Right ventricle myocardium superior (tissue), 1 donor: ENCODE measurements around the gene COA8. TPM values are rescaled to one million over a fixed set of nuclear protein-coding genes. Genes with fewer than 3 reads are reported as not detected.

Source experiments
- ATAC-seq: fragments of 200-7000 bp; cut with Tn5 transposase; one replicate; pipeline ENCODE4 v1.9.1; 2020; ENCODE audit warnings: mild to moderate bottlenecking; ENCODE audit not compliant: poor library complexity
- DNase-seq: peaks from one replicate; pipeline ENCODE4 v3.0.0-alpha.2; 2020
- intact Hi-C: fragments of 100-400 bp; cut with DNase I; formaldehyde crosslinking; loops from one replicate; pipeline ENCODE4 v1.11.2; 2022
- long read RNA-seq: library from polyadenylated mRNA; unstranded; transcript quantifications from one replicate; pipeline ENCODE4 v2.0.0, GENCODE V29; 2021
- total RNA-seq: library from RNA; stranded (reverse); fragmentation: NEBNext Ultra II Directional; extraction: Animal tissue kit (Norgen Biotek cat#: 25700); gene quantifications from one replicate; pipeline ENCODE4 v1.2.1, GENCODE V29; 2021
- donor health status: DM: no; HTN: yes; CAD: no; lungs with severe emphysema.

Gene COA8
- 60.6 TPM for total RNA-seq
- long read RNA-seq, transcript APOPT1-201 (5 exons, 2,523 nt): major isoform, 69 of 94 reads
- long read RNA-seq, transcript APOPT1-202 (3 exons, 575 nt): minor isoform, 8 of 94 reads
- long read RNA-seq, partial matches to known transcripts: 1 of 94 reads
- long read RNA-seq, other reads (novel, unspliced or antisense): 8 of 94 reads

GRCh38 chr14:103562429-103563225 is at the start of gene COA8, which contains the start of gene BAG5:
Gene COA8, plus strand, starts transcription at chr14:103562960. Its CDS starts 42 bp downstream, at chr14:103563002.
Gene BAG5, minus strand, starts transcription at chr14:103562657. Its CDS starts 1,493 bp downstream, at chr14:103561164.
- intact Hi-C loops: loop anchor here (10.0 kb wide), 1 partner anchor 352 kb away; no protein-coding TSS in a partner anchor

GRCh38 chr14:103514596-103515421 is 48.0 kb upstream of the COA8 start:
- DNase-seq: no peak

More at GRCh38 chr14:103562429-103563225, at the start of gene COA8, which contains the start of gene BAG5:
- DNase-seq (peak; percentile 92), ATAC-seq (peak; percentile 90)

GRCh38 chr14:103516426-103517173 is 46.2 kb upstream of the COA8 start:
- intact Hi-C loops: no loop called here
- no peak for ATAC-seq
- no peak for DNase-seq

More at GRCh38 chr14:103514596-103515421, 48.0 kb upstream of the COA8 start:
- no peak for ATAC-seq
- intact Hi-C loops: no loop called here

- DNase-seq (no peak), ATAC-seq (no peak)
- intact Hi-C loops: no loop called here
Observed at GRCh38 chr14:103517174-103517566, 45.6 kb upstream of the COA8 start.

GRCh38 chr14:103517721-103518421 is 44.9 kb upstream of the COA8 start:
- DNase-seq (peak; percentile 61), ATAC-seq (peak; percentile 4)
- intact Hi-C loops: no loop called here

- intact Hi-C loops: no loop called here
- ATAC-seq: peak; percentile 42
- peak; percentile 84 for DNase-seq
Observed at GRCh38 chr14:103518422-103519042, 44.2 kb upstream of the COA8 start.

- ATAC-seq (no peak), DNase-seq (peak; percentile 53)
- intact Hi-C loops: no loop called here
Observed at GRCh38 chr14:103519043-103519836, 43.5 kb upstream of the COA8 start.

GRCh38 chr14:103519837-103520212 is 42.9 kb upstream of the COA8 start:
- DNase-seq: peak; percentile 72
- ATAC-seq: no peak
- intact Hi-C loops: no loop called here

GRCh38 chr14:103520269-103520656 is 42.5 kb upstream of the COA8 start:
- DNase-seq: no peak
- intact Hi-C loops: no loop called here
- ATAC-seq: no peak

- intact Hi-C loops: no loop called here
- peak; percentile 60 for ATAC-seq
Observed at GRCh38 chr14:103520657-103521437, 41.9 kb upstream of the COA8 start.

GRCh38 chr14:103521438-103521950 is 41.3 kb upstream of the COA8 start:
- ATAC-seq (peak; percentile 53), DNase-seq (no peak)
- intact Hi-C loops: no loop called here

More at GRCh38 chr14:103520657-103521437, 41.9 kb upstream of the COA8 start:
- peak; percentile 92 for DNase-seq

- peak; percentile 59 for DNase-seq
- ATAC-seq: no peak
- intact Hi-C loops: no loop called here
Observed at GRCh38 chr14:103521951-103522563, 40.7 kb upstream of the COA8 start.

GRCh38 chr14:103522649-103523574 is 39.8 kb upstream of the COA8 start, which contains the start of gene CKB:
Gene CKB, minus strand, starts transcription at chr14:103522830. Its CDS starts 337 bp downstream, at chr14:103522493.
- intact Hi-C loops: no loop called here
- ATAC-seq: peak; percentile 34
- DNase-seq: peak; percentile 84

GRCh38 chr14:103523575-103523954 is 39.2 kb upstream of the COA8 start:
- intact Hi-C loops: no loop called here
- no peak for DNase-seq
- ATAC-seq: no peak
